Breast epithelium (tissue), 4 donors: Measurements from ENCODE around the gene UBAC2. TPM values are rescaled to one million over a fixed set of nuclear protein-coding genes. Genes with fewer than 3 reads are reported as not detected.

Experiments
- DNase-seq, 2 donors: peaks; one replicate each; pipeline ENCODE4 v3.0.0-alpha.2; 2019; ENCODE audit warnings: low spot score in 2 of 2
- H3K27ac ChIP-seq, 2 donors: fragments of 200-600 bp; sonication (generic) in 1 of 2; one replicate each; pipeline ENCODE4 v1.5.1; 2016 to 2019; ENCODE audit warnings: mild to moderate bottlenecking in 1 of 2
- H3K27me3 ChIP-seq, 2 donors: fragments of 200-600 bp; sonication (generic) in 1 of 2; one replicate each; pipeline versions ENCODE4 v1.5.1 to v1.6.0; 2017 to 2019; ENCODE audit warnings: control low read depth in 1 of 2, mild to moderate bottlenecking in 1 of 2
- H3K36me3 ChIP-seq: fragments of 200-600 bp; one replicate; pipeline ENCODE4 v1.5.1; 2019
- H3K4me1 ChIP-seq, 2 donors: fragments of 200-600 bp; sonication (generic); one replicate each; pipeline ENCODE4 v1.5.1; 2016 to 2019; ENCODE audit warnings: control low read depth in 1 of 2
- H3K4me3 ChIP-seq, 3 donors: fragments of 200-600 bp; sonication (generic); 1 replicate in 2 of 3; 2 replicates in 1 of 3; pipeline ENCODE4 v1.5.1; 2016 to 2019; ENCODE audit warnings: mild to moderate bottlenecking in 3 of 3, moderate library complexity in 2 of 3
- H3K9me3 ChIP-seq, 2 donors: fragments of 200-600 bp; sonication (generic) in 1 of 2; one replicate each; pipeline ENCODE4 v1.5.1; 2016 to 2019; ENCODE audit warnings: control low read depth in 1 of 2
- POLR2A ChIP-seq: fragments of 450-650 bp; IDR thresholded peaks from one replicate; pipeline ENCODE4 v1.6.1; 2016; ENCODE audit warnings: antibody characterized with exemption, mild to moderate bottlenecking, moderate library complexity
- POLR2AphosphoS5 ChIP-seq, 3 donors: sonication (generic); formaldehyde crosslinking; IDR thresholded peaks; one replicate each; pipeline ENCODE4 v1.6.1; 2017; ENCODE audit warnings: antibody characterized with exemption in 3 of 3
- intact Hi-C: fragments of 100-400 bp; cut with DNase I; formaldehyde crosslinking; loops from one replicate; pipeline ENCODE4 v1.15.1; 2023; ENCODE audit warnings: low total_unique reads
- total RNA-seq, 3 donors: library from RNA; depleted of rRNA; stranded (reverse); fragments of >200 nt; gene quantifications; one replicate each; pipeline ENCODE4 v1.1.0, GENCODE V29; 2016
- TF ChIP-seq, protein P1 (sequence below), 3 donors: fragments of 450-650 bp; IDR thresholded peaks; one replicate each; pipeline ENCODE4 v1.5.1; 2016 to 2017; ENCODE audit warnings: antibody characterized with exemption in 3 of 3, mild to moderate bottlenecking in 3 of 3, moderate library complexity in 3 of 3

Gene UBAC2
- total RNA-seq, 3 donors from 2014 or later = 64.6 to 72.8 (median 65.1) TPM

DNA sequence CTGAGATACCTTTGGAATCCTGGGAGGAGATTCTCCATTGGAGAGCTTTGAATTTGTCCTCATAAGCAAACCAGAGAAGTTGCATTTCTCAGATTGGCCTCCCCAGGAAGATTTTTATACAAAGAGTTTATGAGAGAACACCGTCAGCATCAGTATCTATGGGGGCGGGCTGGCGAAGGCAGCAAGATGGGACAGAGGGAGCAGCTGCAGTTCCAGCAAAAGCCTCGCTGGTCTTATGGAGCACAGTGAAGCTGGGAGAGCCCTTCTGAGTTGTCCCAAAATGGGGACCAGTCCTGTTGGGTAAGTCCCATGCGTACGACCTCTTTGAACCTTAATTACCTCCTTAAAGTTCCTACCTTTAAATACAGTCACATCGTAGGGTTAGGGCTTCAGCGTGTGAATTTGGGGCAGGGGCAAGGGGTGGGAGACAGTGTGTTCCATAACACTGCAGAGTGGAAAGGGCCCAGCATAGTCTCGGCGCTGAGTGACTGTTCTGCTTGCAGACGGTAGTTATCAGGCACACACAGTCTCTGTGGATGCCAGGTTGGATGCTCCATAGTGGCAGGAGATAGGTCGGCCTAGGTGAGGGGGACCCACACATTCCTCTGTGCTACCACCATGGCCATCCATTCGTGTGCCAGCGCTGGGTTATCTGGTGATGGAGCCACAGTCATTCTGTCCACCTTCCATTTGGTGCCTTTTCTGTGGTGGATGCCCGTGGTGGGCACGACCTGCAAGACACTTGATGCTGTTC lies 141.5 kb downstream of the UBAC2 start:
- H3K9me3 ChIP-seq = no peaks in the 10 kb centered on the region
- intact Hi-C loops = no loop called here
- H3K27me3 ChIP-seq = no peaks in the 10 kb centered on the region
- H3K36me3 ChIP-seq = no peaks in the 10 kb centered on the region
- H3K4me3 ChIP-seq = no peak overlapping the region
- TF ChIP-seq POLR2AphosphoS5 (IDR thresholded peaks at IDR 0.05) = no peak
- TF ChIP-seq, protein P1, sequence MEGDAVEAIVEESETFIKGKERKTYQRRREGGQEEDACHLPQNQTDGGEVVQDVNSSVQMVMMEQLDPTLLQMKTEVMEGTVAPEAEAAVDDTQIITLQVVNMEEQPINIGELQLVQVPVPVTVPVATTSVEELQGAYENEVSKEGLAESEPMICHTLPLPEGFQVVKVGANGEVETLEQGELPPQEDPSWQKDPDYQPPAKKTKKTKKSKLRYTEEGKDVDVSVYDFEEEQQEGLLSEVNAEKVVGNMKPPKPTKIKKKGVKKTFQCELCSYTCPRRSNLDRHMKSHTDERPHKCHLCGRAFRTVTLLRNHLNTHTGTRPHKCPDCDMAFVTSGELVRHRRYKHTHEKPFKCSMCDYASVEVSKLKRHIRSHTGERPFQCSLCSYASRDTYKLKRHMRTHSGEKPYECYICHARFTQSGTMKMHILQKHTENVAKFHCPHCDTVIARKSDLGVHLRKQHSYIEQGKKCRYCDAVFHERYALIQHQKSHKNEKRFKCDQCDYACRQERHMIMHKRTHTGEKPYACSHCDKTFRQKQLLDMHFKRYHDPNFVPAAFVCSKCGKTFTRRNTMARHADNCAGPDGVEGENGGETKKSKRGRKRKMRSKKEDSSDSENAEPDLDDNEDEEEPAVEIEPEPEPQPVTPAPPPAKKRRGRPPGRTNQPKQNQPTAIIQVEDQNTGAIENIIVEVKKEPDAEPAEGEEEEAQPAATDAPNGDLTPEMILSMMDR (IDR thresholded peaks at IDR 0.05) = no peak
- no peak for TF ChIP-seq POLR2A
- DNase-seq = no peak
- H3K27ac ChIP-seq = no peak overlapping the region
- no peaks in the 10 kb centered on the region for H3K4me1 ChIP-seq

DNA sequence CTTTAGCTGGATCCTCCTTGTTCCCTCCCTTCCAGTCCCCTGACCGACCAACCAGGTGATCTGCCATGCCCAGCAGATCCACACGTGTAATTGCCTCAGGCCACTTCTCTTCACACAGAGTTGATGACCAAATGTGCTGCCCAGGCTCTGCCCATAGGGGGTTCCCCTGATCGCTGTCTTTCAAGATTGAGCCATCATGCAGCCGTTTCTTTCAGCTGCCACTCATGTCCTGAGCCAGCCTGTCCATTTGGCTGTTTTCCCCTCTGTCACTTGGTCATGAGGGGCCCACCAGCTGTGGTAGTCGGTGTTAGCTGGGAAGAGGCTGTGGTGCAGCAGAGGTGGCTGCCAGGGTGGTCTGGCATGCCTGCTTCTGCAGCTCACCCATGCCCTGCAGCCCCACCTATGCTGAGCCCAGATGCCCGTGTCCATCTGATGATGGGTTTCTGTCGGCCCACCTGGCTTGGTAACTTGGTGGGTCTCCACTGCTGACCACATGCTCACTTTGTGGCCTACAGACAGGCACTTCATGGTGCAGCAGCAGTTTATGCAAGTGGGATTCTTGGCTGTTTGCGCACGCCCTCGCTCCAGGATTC lies 142.2 kb downstream of the UBAC2 start:
- H3K27me3 ChIP-seq = no peaks in the 10 kb centered on the region
- H3K4me3 ChIP-seq = no peak overlapping the region
- H3K36me3 ChIP-seq = no peaks in the 10 kb centered on the region
- no peak for DNase-seq
- TF ChIP-seq POLR2AphosphoS5 (IDR thresholded peaks at IDR 0.05) = no peak
- TF ChIP-seq, protein P1 (IDR thresholded peaks at IDR 0.05) = no peak
- no peak for TF ChIP-seq POLR2A
- no peaks in the 10 kb centered on the region for H3K9me3 ChIP-seq
- H3K4me1 ChIP-seq = no peaks in the 10 kb centered on the region
- intact Hi-C loops = no loop called here
- H3K27ac ChIP-seq = no peak overlapping the region

DNA sequence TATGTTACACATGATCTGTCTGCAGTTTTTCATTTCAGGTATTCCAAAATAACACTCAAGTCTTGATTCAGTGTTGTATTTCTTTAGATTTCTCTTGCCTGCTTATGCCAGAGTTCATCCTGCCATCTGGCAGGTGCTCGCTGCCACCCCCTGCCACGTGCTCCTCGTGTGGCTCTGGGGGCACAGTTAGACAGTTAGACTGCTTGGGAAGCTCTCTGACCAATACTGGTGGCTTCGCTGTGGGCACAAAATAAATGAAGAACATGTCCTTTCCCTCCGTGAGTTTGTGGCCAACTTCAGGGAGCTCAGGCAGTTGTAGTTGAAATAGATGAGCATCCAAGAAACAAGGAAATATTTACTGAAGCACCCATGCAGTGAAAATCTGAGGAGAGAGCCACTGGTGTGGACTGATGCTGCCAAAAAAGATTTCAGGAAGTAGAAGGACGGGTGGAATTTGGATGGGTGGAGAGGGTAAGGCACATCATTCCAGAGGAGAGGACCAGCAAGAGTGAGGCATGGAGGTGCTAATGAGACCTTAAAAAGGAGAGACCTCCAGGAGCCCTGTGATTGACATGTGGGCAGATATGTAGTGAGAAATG lies 144.1 kb downstream of the UBAC2 start:
- no peak overlapping the region for H3K27ac ChIP-seq
- no peaks in the 10 kb centered on the region for H3K4me1 ChIP-seq
- TF ChIP-seq, protein P1 (IDR thresholded peaks at IDR 0.05) = no peak
- TF ChIP-seq POLR2AphosphoS5 (IDR thresholded peaks at IDR 0.05) (no peak), POLR2A (no peak)
- DNase-seq = no peak
- H3K4me3 ChIP-seq = no peak overlapping the region
- H3K27me3 ChIP-seq = no peaks in the 10 kb centered on the region
- H3K9me3 ChIP-seq = no peaks in the 10 kb centered on the region
- intact Hi-C loops = no loop called here
- H3K36me3 ChIP-seq = no peaks in the 10 kb centered on the region

DNA sequence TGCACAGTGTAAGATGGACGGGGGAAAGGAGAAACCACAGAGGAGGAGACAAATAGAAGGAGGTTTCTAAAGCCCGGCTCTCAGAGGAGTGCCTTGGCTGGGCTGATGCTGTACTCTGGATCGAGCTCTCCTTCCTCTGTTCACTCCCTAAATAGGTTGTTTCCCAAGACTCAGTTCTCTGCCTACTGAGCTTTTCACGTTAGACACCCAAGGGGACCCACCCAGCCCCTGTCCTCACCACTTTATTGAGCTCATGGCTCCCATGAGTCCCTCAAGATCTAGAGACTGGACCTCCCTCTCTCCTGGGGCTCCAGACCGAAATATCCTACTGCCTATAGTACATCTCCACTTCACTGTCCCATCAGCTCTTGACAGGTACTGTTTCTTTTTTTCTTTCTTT lies 144.7 kb downstream of the UBAC2 start:
- TF ChIP-seq, protein P1 (IDR thresholded peaks at IDR 0.05) = no peak
- Histone ChIP-seq H3K4me1 (no peaks in the 10 kb centered on the region), H3K4me3 (no peak overlapping the region), H3K27ac (no peak overlapping the region), H3K36me3 (no peaks in the 10 kb centered on the region), H3K27me3 (no peaks in the 10 kb centered on the region), H3K9me3 (no peaks in the 10 kb centered on the region)
- DNase-seq = no peak
- intact Hi-C loops = no loop called here
